Measurements from ENCODE around the gene NOTCH2NLA.
"Not testable (repeated sequence)": the region's sequence is repeated elsewhere in the genome, so short reads cannot be mapped to it uniquely, and the experiment has no call there.

The NOTCH2NLA gene

DNA sequence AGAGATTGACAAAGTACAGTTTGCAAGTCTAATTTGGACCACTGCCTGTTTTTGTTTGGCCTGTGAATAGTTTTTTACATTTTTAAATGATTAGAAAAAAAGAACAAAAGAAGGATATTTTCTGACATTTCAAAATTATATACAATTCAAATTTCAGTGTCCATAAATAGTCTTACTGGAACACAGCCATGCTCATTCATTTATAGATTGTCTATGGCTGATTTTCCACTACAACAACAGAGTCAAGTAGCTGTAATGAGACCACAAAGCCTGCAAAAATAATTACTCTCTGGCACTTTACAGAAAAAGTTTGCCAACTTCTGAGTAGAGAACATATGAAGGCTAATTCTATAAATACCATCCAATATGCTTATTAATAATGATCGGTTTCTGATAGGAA is 61.1 kb downstream of the NOTCH2NLA start:
- not testable (repeated sequence) for DNase-seq (ENCODE audit: low read depth in 2 of 2)

GRCh38 chr1:146167273-146167672 is 61.5 kb downstream of the NOTCH2NLA start:
- not testable (repeated sequence) for DNase-seq (ENCODE audit: low read depth in 2 of 2)

DNA sequence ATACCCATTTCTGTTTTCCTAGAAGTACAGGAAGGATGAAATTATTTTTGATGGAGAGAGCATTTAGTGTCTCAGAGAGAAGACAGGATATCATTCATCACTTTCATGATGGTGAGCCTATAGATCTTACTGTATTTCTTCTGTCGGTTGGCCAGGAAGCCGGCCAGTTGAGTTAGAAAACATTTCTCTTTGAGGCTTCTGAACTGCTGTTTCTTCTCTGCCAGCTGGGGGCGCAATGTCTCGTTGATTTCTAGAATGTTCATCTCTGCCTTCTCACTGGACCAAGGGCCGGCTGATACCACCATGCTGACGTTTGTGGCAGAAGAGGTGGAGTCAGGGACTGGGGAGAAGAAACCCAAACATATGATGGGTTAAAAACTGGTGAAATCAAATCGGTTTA is 84.4 kb downstream of the NOTCH2NLA start, which contains the start of gene NBPF10:
NBPF10 (minus strand) TSS at position 340 of the 400 bp plus-strand sequence; CDS start at position 305, 35 bp downstream.
- DNase-seq (ENCODE audit: low read depth in 2 of 2), result not testable (repeated sequence)

Data from stimulated activated CD4-positive, alpha-beta T cell treated with anti-CD3 and anti-CD28 coated beads, Interleukin-12 subunit alpha, Interleukin-12 subunit beta, amount 100 ng/mL, for 24 hours (primary cell).